ENCODE measurements around the gene URM1.

GRCh38 chr9:128337936-128338335, 33.2 kb upstream of the URM1 start:
- TF ChIP-seq EZH2 (optimal IDR thresholded peaks at IDR 0.05; ENCODE audit: low read depth, low read length) (no peak), CTCF (IDR thresholded peaks at IDR 0.05; ENCODE audit: low read length) (no peak)
